Activated CD8-positive, alpha-beta memory T cell treated with anti-CD3 and anti-CD28 coated beads for 48 hours (primary cell): ENCODE measurements around the gene ANKZF1.

ENCODE experiments used
- DNase-seq, 3 experiments: peaks; one replicate each; pipeline ENCODE4 v3.0.0-alpha.2; 2020; ENCODE audit warnings: low read depth in 2 of 3, low spot score in 2 of 3

ANKZF1 gene

DNA sequence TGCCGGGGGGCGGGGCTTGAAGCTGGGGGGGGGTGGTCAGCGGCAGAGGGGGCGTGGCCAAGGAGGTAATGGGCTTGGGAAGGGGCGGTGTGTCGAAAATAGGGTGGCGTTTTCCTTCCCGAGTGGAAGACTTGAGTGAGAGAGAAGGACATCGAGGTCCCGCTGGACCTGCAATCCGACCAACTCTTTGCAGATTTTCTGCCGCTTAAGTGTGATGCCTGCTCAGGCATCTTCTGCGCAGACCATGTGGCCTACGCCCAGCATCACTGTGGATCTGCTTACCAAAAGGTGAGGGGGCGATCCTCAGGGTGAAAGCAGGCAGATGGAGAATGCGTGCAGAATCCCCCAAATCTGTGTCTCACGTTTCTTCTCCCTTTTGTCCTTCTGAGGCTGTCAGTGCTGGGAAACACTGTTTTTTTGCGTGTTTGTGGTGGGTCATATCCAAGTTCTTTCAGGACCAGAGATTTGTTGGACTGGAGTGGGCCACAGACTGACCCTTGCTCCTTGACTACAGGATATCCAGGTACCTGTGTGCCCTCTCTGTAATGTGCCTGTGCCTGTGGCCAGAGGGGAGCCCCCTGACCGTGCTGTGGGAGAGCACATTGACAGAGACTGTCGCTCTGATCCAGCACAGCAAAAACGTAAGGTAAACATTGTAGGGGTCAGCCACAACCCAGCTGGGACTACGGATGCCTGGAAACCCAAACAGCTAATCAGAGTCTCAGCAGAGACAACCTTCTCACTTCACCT is 22.3 kb upstream of the ANKZF1 start:
- no peak for DNase-seq

DNA sequence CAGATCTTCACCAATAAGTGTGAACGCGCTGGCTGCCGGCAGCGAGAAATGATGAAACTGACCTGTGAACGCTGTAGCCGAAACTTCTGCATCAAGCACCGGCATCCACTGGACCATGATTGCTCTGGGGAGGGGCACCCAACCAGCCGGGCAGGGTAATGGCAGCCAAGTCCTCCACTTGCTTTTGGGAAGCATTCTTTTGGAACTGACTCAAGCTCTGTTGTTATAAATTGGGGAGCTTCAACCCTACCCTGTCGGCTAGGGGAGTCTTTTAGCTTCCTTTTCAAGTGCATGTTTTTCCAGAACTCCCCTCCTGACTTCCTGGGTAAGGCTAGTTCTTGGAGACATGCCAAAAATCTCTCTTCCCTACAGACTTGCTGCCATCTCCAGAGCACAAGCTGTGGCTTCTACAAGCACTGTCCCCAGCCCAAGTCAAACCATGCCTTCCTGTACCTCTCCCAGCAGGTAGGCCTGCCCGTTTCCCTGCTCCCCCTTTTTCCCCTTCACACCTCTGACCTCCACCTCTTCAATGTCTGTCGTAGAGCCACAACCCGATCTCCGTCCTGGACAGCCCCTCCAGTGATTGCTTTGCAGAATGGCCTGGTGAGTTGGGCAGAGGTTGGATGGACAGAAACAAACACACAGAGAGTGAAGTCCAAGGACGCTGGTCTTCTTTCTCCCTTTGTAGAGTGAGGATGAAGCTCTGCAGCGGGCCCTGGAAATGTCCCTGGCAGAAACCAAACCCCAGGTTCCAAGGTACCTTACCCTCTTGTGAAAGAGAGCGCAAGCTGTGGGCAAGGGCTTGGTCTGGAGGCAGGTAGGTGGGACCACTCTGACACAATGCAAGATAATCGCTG is 21.5 kb upstream of the ANKZF1 start:
- no peak for DNase-seq

DNA sequence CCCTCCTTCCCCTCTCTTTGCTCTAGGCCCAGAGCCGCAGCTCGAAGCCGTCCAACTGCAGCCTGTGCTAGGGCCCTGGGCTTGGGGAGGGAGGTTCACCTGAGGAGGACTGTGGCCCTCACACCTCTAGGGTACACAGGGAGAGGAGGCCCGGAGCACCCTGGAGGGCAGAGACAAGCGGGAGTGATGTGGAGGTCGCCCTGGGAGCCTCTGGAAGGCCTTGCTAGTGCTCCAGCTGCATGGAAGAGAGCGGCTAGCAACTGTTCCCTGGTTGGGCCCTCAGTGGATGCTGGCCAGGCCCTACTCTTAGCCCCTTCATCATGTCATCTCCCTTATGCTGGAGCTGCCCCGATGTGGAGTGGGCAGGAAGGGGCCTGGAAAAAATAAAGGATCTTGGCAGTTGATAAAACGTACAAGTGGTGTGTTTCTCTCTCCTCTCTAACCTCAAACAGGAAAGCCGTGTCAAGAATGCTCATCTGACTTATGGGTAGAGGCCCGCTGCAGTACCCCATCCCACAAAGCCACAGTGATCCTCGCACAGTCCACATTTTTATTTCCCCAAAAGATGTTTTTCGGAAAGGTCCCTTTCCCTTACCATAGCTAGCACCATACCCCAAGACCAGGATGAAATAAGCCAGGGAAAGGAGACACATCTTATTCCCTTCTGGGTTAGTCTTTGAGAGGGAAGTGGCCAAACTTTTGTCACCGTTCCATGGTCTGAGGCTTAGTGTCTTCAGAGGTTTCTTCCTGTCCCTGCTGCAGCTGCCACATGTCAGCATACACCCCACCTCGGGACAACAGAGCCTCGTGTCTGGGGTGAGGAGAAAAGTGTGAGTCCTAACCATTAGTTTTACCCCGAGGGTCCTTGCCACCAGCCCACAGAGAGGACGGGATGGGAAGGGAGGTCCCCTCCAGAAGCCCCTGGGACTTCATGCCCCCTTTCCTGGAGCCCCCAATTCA is 20.1 kb upstream of the ANKZF1 start:
- no peak for DNase-seq

DNA sequence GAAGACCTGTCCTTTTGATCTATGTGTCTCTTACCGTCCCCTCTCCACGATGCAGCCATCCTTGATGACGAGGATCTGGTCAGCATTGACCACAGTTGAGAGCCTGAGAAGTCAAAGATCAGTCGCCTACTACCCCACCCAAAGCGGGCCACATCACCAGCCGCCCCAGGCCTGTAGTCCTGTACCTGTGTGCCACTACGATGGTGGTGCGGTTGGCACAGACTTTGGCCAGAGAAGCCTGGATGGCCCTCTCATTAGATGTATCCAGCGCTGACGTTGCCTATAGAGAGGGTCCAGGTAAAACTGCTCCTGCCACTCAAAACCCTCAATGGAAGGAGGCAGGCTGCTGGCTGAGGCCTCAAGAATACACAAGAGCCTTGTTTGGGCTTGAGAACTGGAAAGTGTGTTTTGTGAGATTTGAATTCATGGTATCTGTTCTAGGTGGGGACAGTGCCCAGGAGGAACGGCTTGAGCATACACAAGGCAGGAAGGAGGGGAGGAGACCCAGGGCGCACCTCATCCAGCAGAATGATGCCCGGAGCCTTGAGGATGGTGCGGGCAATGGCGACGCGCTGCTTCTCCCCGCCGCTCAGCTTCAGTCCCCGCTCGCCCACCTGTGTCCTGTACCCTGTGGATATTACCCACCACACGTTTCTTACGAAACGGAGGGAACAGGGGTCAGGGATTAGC is 19.3 kb upstream of the ANKZF1 start:
- DNase-seq: no peak

DNA sequence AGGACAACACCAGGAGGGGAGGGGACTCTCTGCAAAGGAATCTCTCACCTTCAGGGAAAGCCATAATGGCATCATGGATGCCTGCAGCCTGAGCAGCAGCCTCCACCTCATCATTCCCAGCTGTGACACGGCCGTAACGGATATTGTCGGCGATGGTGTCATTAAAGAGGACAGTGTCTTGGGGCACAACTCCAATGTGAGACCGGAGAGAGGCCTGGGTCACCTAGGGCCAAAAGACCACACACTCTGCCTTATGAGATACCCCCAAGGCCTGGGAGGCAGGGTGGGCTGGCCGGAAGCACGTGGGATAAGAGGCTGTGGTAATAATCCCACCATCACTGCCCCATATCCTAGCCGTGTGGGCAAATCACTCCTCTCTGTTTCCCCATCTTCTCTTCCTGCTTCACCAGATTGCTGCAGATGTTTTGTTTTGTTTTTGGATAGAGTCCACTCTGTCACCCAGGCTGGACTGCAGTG is 18.7 kb upstream of the ANKZF1 start:
- DNase-seq: no peak

DNA sequence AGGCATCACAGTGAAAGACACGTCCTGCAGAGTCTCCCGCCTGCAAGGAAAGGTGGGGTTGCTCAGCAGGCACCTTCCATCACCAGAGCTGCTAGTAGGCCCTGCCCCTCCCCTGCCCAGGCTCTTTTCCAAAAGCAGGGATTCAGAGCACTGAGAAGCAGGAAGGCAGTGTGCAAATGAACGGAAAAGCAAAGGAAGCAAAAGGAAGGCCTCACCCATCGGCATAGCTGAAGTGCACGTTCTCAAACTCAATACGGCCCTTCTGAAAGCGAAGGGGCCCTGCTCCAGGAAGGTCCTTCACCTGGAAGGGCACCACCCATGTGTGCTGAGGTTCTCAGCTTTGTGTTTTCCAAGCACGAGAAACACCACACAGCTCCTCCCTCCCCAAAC is 16.6 kb upstream of the ANKZF1 start:
- DNase-seq: no peak

DNA sequence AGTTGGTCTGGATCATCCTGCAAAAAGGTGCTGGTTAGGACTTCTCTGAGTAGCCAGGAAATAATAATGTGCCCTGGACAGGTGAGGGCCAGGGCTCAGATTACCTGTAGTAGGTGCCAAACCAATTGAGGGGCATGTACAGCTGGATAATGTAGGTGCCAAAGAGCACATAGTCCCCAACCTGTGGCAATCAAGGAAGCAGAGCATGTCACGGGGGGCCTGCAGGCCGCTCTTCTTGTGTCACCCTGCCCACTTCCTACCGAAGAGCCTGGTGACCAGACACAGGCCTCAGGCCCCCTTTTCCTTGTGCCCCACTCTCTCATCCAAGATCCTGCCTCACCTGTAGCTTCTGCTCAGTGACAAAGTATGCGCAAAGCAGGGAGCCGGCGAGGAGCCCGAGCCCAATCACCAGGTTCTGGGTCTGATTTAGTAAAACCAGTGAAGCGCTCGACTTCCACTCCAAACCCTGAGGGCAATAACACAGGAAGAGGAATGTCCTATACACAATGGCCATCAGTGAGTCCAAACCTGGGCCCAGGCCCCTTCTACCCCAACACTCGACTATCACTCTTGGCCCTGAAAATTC is 16.0 kb upstream of the ANKZF1 start:
- no peak for DNase-seq

DNA sequence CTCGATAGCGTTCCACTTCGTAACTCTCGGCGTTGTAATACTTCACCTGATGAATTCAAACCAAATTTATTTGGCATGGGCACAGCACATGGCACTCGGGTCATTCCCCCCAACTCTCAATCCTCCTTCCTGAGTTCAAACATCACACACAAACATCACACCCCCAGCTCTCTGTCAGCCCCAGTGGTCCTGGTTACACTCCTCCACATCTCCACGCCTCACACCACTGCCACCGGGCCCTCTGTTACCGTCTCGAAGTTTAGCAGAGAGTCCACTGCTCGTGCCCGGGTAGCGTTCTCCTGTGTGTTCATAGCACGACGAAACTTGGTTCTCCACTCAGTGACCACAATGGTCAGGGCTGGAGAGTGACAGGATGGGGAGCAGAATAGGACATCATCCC is 15.5 kb upstream of the ANKZF1 start:
- no peak for DNase-seq

DNA sequence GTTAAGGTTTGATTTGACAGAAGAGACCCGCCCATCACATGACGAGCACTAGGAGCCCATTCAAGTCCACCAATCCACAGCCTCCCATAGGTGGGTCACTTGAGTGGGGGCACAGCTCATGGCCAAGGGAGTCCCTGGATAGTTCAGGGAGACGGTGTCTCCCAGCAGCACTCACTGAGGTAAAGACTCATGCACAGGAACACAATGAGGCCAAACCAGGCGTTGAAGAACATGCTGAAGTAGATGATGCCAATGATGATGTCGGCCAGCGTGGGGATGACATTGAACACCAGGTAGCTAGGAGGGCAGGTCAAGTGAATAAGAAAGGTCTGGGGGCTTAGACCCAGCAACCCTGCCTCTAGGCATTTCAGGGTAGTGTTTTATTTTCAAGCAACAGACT is 14.8 kb upstream of the ANKZF1 start:
- no peak for DNase-seq

DNA sequence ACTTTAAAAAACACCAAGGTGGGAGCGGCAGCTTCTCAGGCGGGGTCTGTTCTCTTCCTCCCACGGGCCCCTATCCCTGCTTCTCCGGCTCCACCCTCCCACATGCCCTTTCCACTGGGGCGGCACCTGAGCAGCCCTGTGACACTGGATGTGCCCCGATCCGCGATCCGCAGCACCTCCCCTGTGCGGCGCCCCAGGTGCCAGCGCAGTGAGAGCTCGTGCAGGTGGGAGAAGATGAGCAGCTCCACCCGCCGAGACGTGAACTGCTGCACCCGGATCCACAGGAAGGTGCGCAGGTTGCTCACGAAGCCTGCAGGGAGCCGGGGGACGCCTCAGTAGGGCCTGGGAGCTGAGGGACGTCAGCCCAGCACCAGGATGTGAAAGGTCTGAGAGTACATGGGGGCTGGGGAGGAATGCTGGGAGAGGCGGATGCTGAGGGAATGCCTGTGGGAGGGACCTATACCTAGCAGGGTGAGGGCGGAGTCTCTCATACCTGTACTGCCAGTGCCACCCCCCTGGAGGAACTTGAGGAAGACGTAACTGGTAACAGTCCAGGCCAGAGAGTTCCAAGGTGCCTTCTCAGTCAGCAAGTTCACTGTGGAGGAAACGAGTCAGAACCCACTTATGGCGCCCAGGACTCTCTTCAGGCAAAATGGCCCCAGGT is 13.6 kb upstream of the ANKZF1 start:
- no peak for DNase-seq

DNA sequence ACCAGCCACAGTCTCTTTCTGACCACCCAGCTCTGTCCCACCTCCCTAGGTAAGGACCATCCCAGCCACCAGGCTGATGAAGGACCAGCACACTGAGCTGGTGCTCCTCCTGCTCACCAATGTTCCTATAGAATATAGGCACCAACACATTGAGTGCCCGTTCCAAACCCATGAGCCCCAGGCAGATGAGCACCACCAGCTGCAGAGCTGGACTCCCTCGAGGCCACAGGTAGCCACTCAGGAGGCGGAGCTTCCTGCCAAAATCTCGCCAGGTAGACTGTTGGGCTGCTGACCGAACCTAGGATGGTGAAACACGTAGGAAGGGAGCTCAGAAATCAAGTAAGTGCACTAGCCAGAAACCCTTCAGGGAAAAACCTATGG is 13.1 kb upstream of the ANKZF1 start:
- DNase-seq: no peak

DNA sequence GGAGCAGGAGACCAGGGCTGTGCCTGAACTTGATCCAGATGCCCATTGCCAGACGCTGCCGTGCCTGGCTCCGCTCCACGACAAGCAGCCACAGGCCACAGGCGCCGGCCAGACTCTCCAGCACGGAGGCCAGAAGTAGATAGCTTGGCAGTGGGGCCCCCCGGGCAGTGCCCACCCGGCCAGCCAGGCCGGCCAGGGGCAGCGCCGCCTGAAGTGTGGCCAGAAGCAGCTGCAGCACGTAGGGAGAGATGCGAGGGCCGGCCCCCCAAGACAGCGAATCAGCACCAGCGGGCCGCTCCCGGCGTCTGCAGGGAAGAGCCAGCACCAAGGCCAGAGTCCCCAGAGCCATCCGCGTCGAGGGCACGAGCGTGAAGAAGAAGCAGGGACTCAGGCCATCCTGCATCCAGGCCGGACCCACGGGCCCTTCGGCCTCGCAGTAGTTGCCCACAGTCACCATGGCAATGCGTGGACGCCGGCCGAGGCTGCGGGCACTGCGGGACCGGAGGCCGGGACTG is 11.3 kb upstream of the ANKZF1 start:
- no peak for DNase-seq

DNA sequence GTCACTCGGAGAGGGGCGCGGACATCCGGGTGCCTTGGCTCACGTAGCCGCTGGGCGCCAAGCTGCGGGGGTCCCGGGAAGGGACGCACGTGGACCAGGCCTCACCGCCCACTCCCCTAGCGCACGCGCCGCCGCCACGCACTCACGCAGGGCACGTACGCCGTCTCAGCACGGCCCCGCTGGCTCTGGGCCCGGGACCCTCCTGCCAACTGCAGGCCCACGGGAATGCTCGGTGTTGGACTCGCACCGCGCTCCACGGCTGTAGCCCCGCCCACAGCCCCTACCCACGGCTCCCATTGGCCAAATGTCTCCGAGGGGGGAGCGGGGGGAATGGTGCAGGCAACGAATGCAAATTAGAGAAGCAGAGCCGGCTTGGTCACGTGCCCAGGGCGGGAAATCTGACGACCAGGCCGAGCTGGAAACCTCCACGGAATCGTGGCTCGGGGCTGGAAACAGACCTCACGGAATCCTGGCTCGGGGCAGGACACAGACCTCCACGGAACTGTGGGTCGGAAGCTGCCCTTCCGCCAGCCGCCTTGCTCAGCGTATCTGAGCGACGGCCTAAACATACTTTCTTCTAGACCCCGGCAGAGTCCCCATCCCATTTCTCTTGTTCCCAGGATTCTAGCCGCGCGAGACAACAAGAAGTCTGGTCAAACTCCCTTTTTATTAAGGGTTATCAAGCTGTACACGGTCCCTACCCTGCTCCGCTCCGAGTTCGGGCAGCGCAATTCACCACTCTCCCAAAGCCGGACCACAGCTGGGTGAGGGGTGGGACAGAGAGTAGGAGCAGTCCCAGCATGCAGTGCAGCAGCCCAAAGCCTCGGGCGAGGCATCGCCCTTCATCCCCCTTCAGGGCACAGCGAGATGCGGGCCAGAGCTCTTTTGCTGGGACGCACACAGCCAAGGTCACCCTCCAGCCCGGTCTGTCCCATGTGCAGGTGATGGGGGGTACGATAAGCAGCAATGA is 10.6 kb upstream of the ANKZF1 start, which contains the start of gene ABCB6:
Gene ABCB6 (minus strand): TSS at position 227 of the 970 bp plus-strand sequence. CDS start 285 bp downstream, outside the sequence.
- peak; percentile 62 to 77 (median 72) for DNase-seq

DNA sequence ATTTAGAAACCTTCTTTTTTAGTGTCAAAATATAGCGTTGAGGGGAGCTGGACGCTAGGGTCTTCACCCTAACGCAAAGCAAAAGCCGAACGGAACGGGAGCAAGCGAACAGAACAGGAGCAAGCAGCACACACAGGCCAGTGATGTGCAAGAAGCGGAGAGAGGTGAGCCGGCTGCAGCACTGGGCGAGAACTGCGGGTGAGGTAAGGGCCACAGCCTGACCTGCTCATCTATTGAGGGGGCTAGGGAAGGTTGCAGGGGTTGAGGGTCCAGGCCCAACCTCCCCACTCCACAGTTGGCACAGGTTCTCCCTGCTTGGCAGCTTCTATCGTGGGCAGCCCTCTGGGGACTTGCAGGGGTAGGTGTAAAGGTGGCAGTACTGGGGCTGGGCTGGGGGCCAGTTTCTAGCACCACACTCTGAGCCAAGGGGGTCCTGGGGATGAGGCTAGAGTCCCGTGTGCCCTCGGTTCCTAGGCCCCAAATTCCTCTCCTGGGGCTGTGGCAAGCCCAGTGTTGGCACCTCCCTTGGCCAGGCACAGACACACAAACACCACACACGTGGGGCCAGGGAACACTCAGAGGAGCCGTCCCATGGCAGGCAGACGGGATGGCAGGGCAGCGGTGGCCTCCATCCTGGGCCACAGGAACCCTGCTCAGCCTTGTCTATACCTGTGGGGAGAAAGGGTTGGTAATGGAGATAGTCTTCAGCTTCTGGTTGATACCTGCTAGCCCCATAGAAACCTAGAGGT is 9.6 kb upstream of the ANKZF1 start:
- DNase-seq: no peak

DNA sequence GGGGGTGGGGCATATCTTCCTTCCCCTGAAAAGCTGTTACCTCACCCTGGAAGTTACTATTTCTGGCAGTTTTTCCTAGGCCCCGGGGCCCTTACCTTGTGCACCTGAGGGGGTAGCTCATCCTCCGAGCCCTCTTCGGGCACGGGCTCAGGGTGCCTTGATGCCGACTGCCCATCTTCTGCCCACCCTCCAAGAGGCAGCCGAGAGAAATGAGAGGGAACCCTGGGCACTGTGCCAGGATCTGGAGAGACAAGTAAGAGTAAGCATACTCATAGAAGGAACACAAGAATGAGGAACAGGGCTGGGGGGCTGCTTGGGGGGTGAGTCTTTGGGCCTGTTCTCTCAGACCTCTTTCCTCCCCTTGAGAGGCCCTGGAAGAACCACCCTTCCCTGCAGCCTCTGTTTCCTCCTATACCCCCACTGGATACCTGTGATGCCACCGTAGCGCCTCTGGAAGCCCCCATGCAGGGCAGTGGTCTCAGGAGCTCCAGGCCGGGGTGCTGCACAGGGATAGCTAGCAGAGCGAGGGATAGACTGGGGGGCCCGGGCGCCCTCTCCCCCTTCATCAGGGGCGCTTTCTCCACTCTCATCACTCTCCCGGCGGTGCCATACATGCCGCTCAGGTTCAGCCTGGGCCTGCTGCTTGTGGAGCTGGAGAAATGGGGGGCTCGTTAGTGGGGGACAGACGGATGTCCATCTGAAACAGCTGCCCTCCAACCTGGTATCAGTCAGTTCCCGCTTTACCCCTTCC is 8.8 kb upstream of the ANKZF1 start:
- no peak for DNase-seq

DNA sequence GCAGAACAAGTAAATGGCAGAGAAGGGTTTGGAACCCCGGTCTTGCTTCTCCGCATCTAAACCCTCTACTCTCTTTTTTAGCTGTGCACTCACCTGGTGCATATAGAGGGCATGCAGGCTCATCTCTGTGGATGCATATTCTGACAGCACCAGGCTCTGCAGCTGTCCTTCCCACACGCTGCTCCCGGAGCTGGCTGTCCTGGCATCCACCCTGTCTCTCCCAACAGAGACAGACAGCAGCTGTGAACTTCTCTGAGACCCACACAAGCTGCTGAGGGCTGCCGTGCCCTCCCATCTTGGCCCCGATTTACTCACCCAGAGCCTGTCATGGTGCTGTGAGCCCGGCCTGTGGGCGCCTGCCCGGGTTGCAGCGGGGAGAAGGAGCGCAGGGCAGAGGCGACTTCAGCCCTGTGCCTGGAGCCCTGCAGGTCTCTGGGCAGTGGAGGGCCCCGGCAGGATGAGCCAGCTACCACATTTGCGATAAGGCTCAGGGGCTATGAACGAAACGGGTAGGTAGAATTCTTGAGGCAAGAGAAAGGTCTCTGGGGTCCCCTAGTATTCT is 7.6 kb upstream of the ANKZF1 start:
- no peak for DNase-seq
